Progenitor cell of endocrine pancreas (in vitro differentiated cells): ENCODE data around the gene COQ6. TPM values are rescaled to one million over a fixed set of nuclear protein-coding genes. Genes with fewer than 3 reads are reported as not detected.

Experiments used
- DNase-seq: peaks from one replicate; pipeline ENCODE4 v3.0.0; 2021; ENCODE audit warnings: low spot score; ENCODE audit not compliant: unreplicated experiment
- H3K27ac Mint-ChIP-seq: 2 replicates; pipeline ENCODE4 v1.8.0; 2021; ENCODE audit warnings: mild to moderate bottlenecking, moderate library complexity, mixed read lengths
- H3K27me3 Mint-ChIP-seq: 2 replicates; pipeline ENCODE4 v1.8.0; 2021; ENCODE audit warnings: mixed read lengths
- H3K36me3 Mint-ChIP-seq: 2 replicates; pipeline ENCODE4 v1.8.0; 2022; ENCODE audit warnings: mixed read lengths; ENCODE audit not compliant: insufficient read depth
- H3K4me1 Mint-ChIP-seq: 2 replicates; pipeline ENCODE4 v1.8.0; 2021; ENCODE audit warnings: low read depth, mixed read lengths
- H3K4me3 Mint-ChIP-seq: 2 replicates; pipeline ENCODE4 v1.8.0; 2021; ENCODE audit warnings: low read depth, mild to moderate bottlenecking, moderate library complexity, mixed read lengths
- H3K9me3 Mint-ChIP-seq: 2 replicates; pipeline ENCODE4 v1.8.0; 2021; ENCODE audit warnings: low read depth, mixed read lengths
- CTCF ChIP-seq: fragments of 200-600 bp; sonication (generic); IDR thresholded peaks from one replicate; pipeline ENCODE4 v1.5.0; 2021; ENCODE audit warnings: antibody characterized with exemption, mild to moderate bottlenecking; ENCODE audit not compliant: unreplicated experiment
- total RNA-seq: library from RNA; stranded (reverse); gene quantifications from 2 replicates; pipeline ENCODE4 v1.2.1, GENCODE V29; 2021

The COQ6 gene
- total RNA-seq, 1 donor from 2014 or later = 22.9 TPM

DNA sequence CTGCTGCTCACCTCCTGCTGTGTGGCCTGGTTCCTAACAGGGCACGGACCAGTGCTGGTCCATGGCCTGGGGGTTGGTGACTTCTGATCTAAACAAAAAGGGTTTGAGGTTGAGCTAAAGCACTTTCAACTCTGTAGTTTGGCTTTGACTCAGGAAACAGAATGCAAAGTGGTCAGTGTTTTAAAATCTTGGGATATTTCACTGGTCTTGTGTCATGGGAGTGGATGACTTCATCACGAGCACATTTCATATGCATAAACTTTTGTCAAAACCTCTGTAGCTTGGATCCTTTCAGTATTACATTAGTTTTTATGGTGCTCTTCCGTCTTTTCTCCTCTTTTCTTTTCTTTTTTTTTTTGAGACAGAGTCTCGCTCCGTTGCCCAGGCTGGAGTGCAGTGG, 25.8 kb upstream of the COQ6 start:
- no peak overlapping the region for H3K27ac Mint-ChIP-seq
- H3K4me1 Mint-ChIP-seq = no peaks in the 10 kb centered on the region
- DNase-seq = no peak
- H3K4me3 Mint-ChIP-seq = no peak overlapping the region
- no peaks in the 10 kb centered on the region for H3K27me3 Mint-ChIP-seq
- no peaks in the 10 kb centered on the region for H3K9me3 Mint-ChIP-seq
- TF ChIP-seq CTCF = no peak
- H3K36me3 Mint-ChIP-seq = peaks cover 40% of the 10 kb centered on the region

DNA sequence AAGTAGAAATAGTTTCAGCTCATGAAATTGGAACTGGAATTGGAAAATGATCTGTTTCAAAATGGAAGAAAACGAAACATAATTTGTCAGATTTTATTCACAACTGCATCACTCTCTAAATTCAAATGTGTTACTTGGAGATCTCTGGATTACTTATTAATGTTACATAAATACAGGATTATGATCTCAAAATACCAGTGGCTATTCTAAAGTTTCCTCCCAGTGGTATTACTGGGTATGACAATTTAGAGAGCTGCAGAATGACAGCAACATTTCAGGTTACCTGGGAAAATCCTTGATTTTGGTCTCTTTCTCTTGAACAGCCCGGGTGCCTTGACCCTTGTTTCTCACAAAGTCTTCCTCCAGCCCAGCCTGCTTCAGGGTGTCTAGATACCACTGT, 14.4 kb upstream of the COQ6 start:
- Mint-ChIP-seq H3K27ac (no peak overlapping the region), H3K4me1 (no peaks in the 10 kb centered on the region), H3K27me3 (peaks cover 27% of the 10 kb centered on the region), H3K9me3 (no peaks in the 10 kb centered on the region), H3K4me3 (no peak overlapping the region), H3K36me3 (peaks cover 17% of the 10 kb centered on the region)
- no peak for DNase-seq
- peak; percentile 44 for TF ChIP-seq CTCF

DNA sequence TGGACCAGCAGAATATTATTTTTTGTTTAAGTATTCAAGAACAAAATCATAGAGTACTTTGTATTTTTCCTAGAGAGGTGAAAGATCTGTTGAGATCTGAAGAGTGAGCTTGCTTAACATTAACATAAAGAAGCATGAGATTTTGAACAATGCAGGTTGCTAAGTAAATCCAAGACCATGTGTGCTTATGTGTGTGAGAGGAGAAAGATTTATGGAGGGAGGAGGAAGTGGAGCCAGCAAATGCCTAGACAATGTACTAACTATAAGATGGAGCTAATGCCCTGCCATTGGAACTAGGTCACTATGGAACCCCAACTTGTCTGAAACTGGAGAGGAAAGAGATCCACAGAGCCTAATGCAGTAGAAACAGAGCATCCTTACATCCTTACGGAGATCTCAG, 13.6 kb upstream of the COQ6 start:
- Mint-ChIP-seq H3K27ac (no peak overlapping the region), H3K36me3 (peaks cover 19% of the 10 kb centered on the region), H3K4me1 (no peaks in the 10 kb centered on the region), H3K9me3 (no peaks in the 10 kb centered on the region), H3K27me3 (peaks cover 36% of the 10 kb centered on the region), H3K4me3 (no peak overlapping the region)
- no peak for DNase-seq
- TF ChIP-seq CTCF = no peak

- no peaks in the 10 kb centered on the region for H3K4me1 Mint-ChIP-seq
- no peak overlapping the region for H3K4me3 Mint-ChIP-seq
- no peak for DNase-seq
- no peak overlapping the region for H3K27ac Mint-ChIP-seq
- peaks cover 40% of the 10 kb centered on the region for H3K27me3 Mint-ChIP-seq
- H3K36me3 Mint-ChIP-seq = peaks cover 18% of the 10 kb centered on the region
- TF ChIP-seq CTCF = no peak
- H3K9me3 Mint-ChIP-seq = no peaks in the 10 kb centered on the region
Measured at GRCh38 chr14:73937012-73937411, 13.1 kb upstream of the COQ6 start.

GRCh38 chr14:73942180-73942579, 7.9 kb upstream of the COQ6 start:
- TF ChIP-seq CTCF = no peak
- peaks cover 18% of the 10 kb centered on the region for H3K36me3 Mint-ChIP-seq
- H3K4me3 Mint-ChIP-seq = no peak overlapping the region
- no peaks in the 10 kb centered on the region for H3K9me3 Mint-ChIP-seq
- DNase-seq = no peak
- H3K27ac Mint-ChIP-seq = no peak overlapping the region
- peaks cover 2% of the 10 kb centered on the region for H3K4me1 Mint-ChIP-seq
- H3K27me3 Mint-ChIP-seq = peaks cover 79% of the 10 kb centered on the region

- Mint-ChIP-seq H3K36me3 (peaks cover 17% of the 10 kb centered on the region), H3K27ac (no peak overlapping the region), H3K4me1 (peaks cover 2% of the 10 kb centered on the region), H3K9me3 (no peaks in the 10 kb centered on the region), H3K4me3 (no peak overlapping the region), H3K27me3 (peaks cover 83% of the 10 kb centered on the region)
- no peak for TF ChIP-seq CTCF
- no peak for DNase-seq
Measured at GRCh38 chr14:73943083-73943482, 7.0 kb upstream of the COQ6 start.
